Osteocyte (in vitro differentiated cells): ENCODE data around the gene RAPGEF4. TPM values are rescaled to one million over a fixed set of nuclear protein-coding genes. Genes with fewer than 3 reads are reported as not detected.

Experiments
- DNase-seq: peaks from one replicate; pipeline ENCODE4 v3.0.0; 2021; ENCODE audit warnings: mixed read lengths; ENCODE audit not compliant: unreplicated experiment; ENCODE audit errors: extremely low spot score
- H3K27ac Mint-ChIP-seq: one replicate; pipeline ENCODE4 v1.8.0; 2021; ENCODE audit warnings: mild to moderate bottlenecking, mixed read lengths; ENCODE audit not compliant: unreplicated experiment
- H3K27me3 Mint-ChIP-seq: one replicate; pipeline ENCODE4 v1.8.0; 2021; ENCODE audit warnings: mixed read lengths; ENCODE audit not compliant: unreplicated experiment
- H3K36me3 Mint-ChIP-seq: one replicate; pipeline ENCODE4 v1.8.0; 2021; ENCODE audit warnings: mixed read lengths; ENCODE audit not compliant: unreplicated experiment
- H3K4me1 Mint-ChIP-seq: one replicate; pipeline ENCODE4 v1.8.0; 2021; ENCODE audit warnings: mixed read lengths; ENCODE audit not compliant: unreplicated experiment
- H3K4me3 Mint-ChIP-seq: one replicate; pipeline ENCODE4 v1.8.0; 2021; ENCODE audit warnings: mild to moderate bottlenecking, moderate library complexity, mixed read lengths; ENCODE audit not compliant: unreplicated experiment
- H3K9me3 Mint-ChIP-seq: one replicate; pipeline ENCODE4 v1.8.0; 2021; ENCODE audit warnings: mixed read lengths; ENCODE audit not compliant: unreplicated experiment
- CTCF ChIP-seq: fragments of 200-600 bp; sonication (generic); IDR thresholded peaks from 2 replicates; pipeline ENCODE4 v1.5.0; 2021; ENCODE audit warnings: antibody characterized with exemption, mild to moderate bottlenecking, moderate library complexity
- total RNA-seq: library from RNA; stranded (reverse); gene quantifications from 2 replicates; pipeline ENCODE4 v1.2.1, GENCODE V29; 2021

RAPGEF4 gene
- total RNA-seq, 1 donor from 2014 or later: 0.91 TPM

DNA sequence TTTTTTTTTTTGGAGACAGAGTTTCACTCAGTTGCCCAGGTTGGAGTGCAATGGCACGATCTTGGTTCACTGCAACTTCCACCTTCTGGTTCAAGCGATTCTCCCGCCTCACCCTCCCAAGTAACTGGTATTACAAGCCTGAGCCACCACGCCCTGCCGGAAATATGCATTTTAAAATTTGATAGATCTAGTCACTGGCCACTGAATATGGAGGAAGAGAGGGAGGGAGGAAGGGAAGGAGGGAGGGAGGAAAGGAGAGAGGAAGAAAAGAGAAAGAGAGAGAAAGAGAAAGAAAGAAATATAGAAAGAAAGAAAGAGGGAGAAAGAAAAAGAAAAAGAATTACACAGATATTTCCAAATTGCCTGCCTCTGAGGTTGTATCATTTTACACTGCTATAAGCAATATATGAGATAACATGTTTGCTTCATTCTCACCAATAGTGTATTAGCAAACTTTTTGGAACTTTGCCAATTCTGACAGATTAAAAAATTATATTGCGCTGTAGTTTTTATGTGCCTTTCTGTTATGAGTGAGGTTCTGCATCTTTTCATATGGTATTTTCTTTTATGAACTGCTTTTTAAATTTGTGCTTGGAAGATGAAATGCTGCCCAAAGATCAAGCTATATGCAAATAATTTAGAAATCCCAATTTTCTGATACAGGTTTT is 178.8 kb downstream of the RAPGEF4 start:
- DNase-seq: no peak
- TF ChIP-seq CTCF: no peak
- H3K9me3 Mint-ChIP-seq: no peaks in the 10 kb centered on the region
- no peaks in the 10 kb centered on the region for H3K36me3 Mint-ChIP-seq
- no peak overlapping the region for H3K27ac Mint-ChIP-seq
- H3K4me1 Mint-ChIP-seq: no peaks in the 10 kb centered on the region
- no peaks in the 10 kb centered on the region for H3K27me3 Mint-ChIP-seq
- H3K4me3 Mint-ChIP-seq: no peak overlapping the region

- H3K27ac Mint-ChIP-seq: no peak overlapping the region
- no peaks in the 10 kb centered on the region for H3K27me3 Mint-ChIP-seq
- H3K4me1 Mint-ChIP-seq: no peaks in the 10 kb centered on the region
- H3K36me3 Mint-ChIP-seq: no peaks in the 10 kb centered on the region
- TF ChIP-seq CTCF: no peak
- H3K4me3 Mint-ChIP-seq: no peak overlapping the region
- no peaks in the 10 kb centered on the region for H3K9me3 Mint-ChIP-seq
- DNase-seq: no peak
These were observed 182.1 kb downstream of the RAPGEF4 start for GRCh38 chr2:172917716-172918115.

DNA sequence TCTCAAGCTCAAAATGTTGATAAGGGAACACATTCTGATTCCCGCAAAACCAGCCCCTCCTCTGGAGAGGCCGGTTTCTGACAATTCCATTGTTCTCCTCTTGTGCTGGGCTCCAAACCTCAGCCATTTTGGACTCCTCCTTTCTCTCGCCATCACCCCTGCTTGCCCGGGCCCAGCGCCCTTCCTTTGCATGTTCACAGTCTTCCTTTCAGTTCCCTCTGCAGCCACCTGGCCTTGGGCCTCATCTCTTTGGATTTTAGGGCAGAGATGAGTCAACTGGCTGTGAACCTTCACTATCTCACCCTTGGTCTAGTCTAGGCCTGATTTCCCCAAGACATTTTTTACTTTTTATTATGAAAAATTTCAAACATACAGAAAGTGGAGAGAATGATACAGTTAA is 184.1 kb downstream of the RAPGEF4 start:
- no peak for DNase-seq
- no peaks in the 10 kb centered on the region for H3K9me3 Mint-ChIP-seq
- no peaks in the 10 kb centered on the region for H3K4me1 Mint-ChIP-seq
- no peak for TF ChIP-seq CTCF
- no peak overlapping the region for H3K27ac Mint-ChIP-seq
- no peaks in the 10 kb centered on the region for H3K27me3 Mint-ChIP-seq
- H3K36me3 Mint-ChIP-seq: no peaks in the 10 kb centered on the region
- H3K4me3 Mint-ChIP-seq: no peak overlapping the region

DNA sequence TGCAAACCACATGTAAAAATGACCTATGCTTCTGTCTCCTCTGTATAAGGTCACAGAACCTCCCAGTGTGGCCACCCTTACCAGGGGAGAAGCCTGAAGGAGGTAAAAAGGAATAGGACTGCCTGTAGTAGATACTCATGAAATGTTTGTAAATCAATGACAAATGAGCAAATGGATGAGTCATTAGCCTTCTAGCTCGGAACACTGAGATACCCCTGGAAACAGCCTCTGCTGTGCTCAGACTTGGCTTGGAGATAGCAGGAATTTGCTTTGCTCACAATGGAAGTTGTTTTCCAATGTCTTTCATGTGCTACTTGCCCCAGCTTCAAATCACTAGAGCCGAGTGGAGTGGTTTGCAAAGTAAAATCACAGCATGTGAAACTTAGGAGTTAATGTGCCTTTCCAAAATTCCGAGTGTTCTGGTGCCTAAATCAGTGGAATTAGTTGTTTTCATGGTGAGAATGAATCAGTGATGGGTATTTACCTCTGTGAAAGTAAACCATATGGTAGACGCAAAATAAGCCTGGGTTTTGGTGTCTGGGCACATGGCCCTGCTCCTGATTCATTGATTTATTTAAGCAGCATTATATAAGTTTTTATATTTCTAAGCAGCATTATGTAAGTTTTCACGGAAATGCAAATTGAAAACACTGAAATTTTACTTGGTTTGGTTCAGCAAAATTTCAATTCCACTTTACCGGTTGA is 186.0 kb downstream of the RAPGEF4 start:
- DNase-seq: no peak
- no peak overlapping the region for H3K27ac Mint-ChIP-seq
- no peaks in the 10 kb centered on the region for H3K27me3 Mint-ChIP-seq
- peaks cover 3% of the 10 kb centered on the region for H3K4me1 Mint-ChIP-seq
- H3K36me3 Mint-ChIP-seq: no peaks in the 10 kb centered on the region
- TF ChIP-seq CTCF: no peak
- H3K9me3 Mint-ChIP-seq: no peaks in the 10 kb centered on the region
- no peak overlapping the region for H3K4me3 Mint-ChIP-seq

- peaks cover 9% of the 10 kb centered on the region for H3K4me1 Mint-ChIP-seq
- no peak for DNase-seq
- H3K27ac Mint-ChIP-seq: no peak overlapping the region
- H3K27me3 Mint-ChIP-seq: no peaks in the 10 kb centered on the region
- H3K9me3 Mint-ChIP-seq: no peaks in the 10 kb centered on the region
- TF ChIP-seq CTCF: no peak
- no peak overlapping the region for H3K4me3 Mint-ChIP-seq
- H3K36me3 Mint-ChIP-seq: no peaks in the 10 kb centered on the region
These were observed 186.7 kb downstream of the RAPGEF4 start for GRCh38 chr2:172922306-172922705.
